Activated CD8-positive, alpha-beta memory T cell treated with anti-CD3 and anti-CD28 coated beads, Interleukin-2, amount 50 U/mL, for 4 hours (primary cell): ENCODE measurements around the gene COL12A1.

ENCODE experiments used
- DNase-seq: peaks from one replicate; pipeline ENCODE4 v3.0.0-alpha.2; 2020

Gene COL12A1

GRCh38 chr6:75176076-75176582 is 29.7 kb downstream of the COL12A1 start:
- DNase-seq = no peak

GRCh38 chr6:75171986-75172385 is 33.9 kb downstream of the COL12A1 start:
- no peak for DNase-seq

GRCh38 chr6:75171567-75171966 is 34.3 kb downstream of the COL12A1 start:
- no peak for DNase-seq

- no peak for DNase-seq
These were observed 34.9 kb downstream of the COL12A1 start for GRCh38 chr6:75170691-75171560.

- DNase-seq = no peak
These were observed 35.9 kb downstream of the COL12A1 start for GRCh38 chr6:75169689-75170586.

- no peak for DNase-seq
These were observed 38.0 kb downstream of the COL12A1 start for GRCh38 chr6:75167851-75168250.

GRCh38 chr6:75167325-75167724 is 38.5 kb downstream of the COL12A1 start:
- DNase-seq = no peak

GRCh38 chr6:75166773-75167172 is 39.1 kb downstream of the COL12A1 start:
- DNase-seq = no peak

- no peak for DNase-seq
These were observed 39.6 kb downstream of the COL12A1 start for GRCh38 chr6:75166236-75166635.

- DNase-seq = no peak
These were observed 47.7 kb downstream of the COL12A1 start for GRCh38 chr6:75158176-75158575.

- no peak for DNase-seq
These were observed 48.5 kb downstream of the COL12A1 start for GRCh38 chr6:75157336-75157735.

- DNase-seq = no peak
These were observed 49.5 kb downstream of the COL12A1 start for GRCh38 chr6:75156186-75156878.

- no peak for DNase-seq
These were observed 50.2 kb downstream of the COL12A1 start for GRCh38 chr6:75155631-75156030.

GRCh38 chr6:75154973-75155372 is 50.9 kb downstream of the COL12A1 start:
- DNase-seq = no peak

GRCh38 chr6:75150685-75151412 is 55.0 kb downstream of the COL12A1 start:
- DNase-seq = no peak

- DNase-seq = no peak
These were observed 56.2 kb downstream of the COL12A1 start for GRCh38 chr6:75149696-75150095.

- no peak for DNase-seq
These were observed 56.6 kb downstream of the COL12A1 start for GRCh38 chr6:75149240-75149639.

- no peak for DNase-seq
These were observed 58.3 kb downstream of the COL12A1 start for GRCh38 chr6:75147512-75147911.

- no peak for DNase-seq
These were observed 59.9 kb downstream of the COL12A1 start for GRCh38 chr6:75145976-75146375.

- DNase-seq = no peak
These were observed 60.6 kb downstream of the COL12A1 start for GRCh38 chr6:75145211-75145610.

- no peak for DNase-seq
These were observed 61.5 kb downstream of the COL12A1 start for GRCh38 chr6:75144386-75144785.

- no peak for DNase-seq
These were observed 62.7 kb downstream of the COL12A1 start for GRCh38 chr6:75143191-75143590.
